Measurements from ENCODE around the gene REXO1.

The REXO1 gene

DNA sequence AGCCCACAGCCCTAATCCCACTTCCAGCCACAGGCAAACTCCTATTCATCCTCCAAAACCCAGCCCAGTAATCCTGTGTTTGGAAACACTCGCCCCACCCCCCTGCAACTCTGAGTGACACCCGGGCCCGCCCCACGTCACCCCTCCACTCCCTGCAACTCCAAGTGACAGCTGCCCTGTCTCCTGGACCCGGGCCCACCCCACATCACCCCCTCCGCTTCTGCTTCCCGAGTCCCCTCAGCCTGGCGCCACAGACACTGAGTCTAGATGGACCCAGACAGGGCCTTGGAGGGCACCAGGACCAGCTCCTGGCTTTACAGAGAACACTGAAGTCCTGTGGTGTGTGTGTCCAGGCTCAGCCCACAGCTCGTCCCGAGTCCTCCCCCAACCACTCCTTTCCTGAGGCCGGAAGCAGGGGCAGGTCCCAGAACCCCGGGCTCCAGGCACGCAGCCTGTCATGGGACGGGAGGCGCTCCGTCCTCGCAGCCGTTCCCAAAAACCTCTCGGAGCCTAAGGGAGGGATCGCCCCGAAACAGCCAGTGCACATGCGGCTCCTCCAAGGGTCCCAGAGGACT, 7.7 kb downstream of the REXO1 start:
- Histone ChIP-seq H3K9ac (ENCODE audit: insufficient read length) (no peak overlapping the region), H3K9me3 (ENCODE audit: low read depth, low read length) (no peaks in the 10 kb centered on the region), H3K4me3 (no peak overlapping the region), H3K27ac (no peak overlapping the region), H3K36me3 (ENCODE audit: insufficient read depth, low read length) (no peaks in the 10 kb centered on the region)
- DNase-seq (ENCODE audit: low read depth, low spot score) = no peak
- no peak for TF ChIP-seq FOXP2 (optimal IDR thresholded peaks at IDR 0.05; ENCODE audit: control extremely low read depth, extremely low read length, insufficient read depth)
- no peak for TF ChIP-seq EZH2 (IDR thresholded peaks at IDR 0.05)
- TF ChIP-seq POLR2AphosphoS5 (IDR thresholded peaks at IDR 0.05; ENCODE audit: borderline replicate concordance, low read depth, low read length) = no peak

DNA sequence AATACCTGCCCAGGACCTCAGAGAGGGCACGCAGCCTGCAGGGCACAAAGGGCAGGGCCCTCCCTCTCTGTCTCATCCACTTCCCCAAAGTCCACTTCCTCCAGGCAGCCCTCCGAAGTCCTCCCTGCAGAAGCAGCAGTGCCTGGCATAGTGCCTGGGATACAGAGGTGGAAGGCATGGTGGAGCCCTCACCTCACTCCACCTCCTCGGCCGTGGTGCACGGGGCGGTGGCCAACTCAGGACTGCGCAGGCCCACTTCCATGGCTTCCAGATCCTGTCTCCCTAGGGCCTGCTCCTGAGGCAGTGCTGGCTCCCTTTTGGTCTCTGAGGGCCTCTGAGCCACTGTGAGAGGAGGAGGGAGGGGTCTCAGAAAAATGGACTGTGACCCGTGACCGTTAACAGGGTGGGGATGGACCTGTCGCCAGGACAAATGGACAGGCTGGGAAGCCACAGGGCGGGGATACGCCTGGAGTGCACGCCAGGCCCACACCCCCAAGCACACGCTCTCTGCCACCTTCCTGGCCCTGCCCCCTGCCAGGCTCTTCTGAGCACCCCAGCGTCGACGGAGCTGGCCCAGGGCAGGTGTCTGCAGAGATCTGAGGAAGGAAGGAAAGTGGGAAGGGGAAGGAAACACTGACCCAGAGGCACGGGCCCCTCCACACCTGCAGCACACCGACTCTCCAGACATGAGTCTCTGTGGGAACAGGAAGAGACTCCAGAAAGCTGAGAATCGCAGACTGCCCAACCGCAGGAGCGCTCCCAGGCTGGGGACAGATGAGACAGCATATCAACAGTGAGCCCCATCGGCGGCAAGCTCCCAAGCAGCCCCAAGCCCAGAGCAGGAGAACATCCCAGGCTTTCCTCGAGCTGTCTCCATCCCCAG, 8.4 kb downstream of the REXO1 start:
- H3K36me3 ChIP-seq (ENCODE audit: insufficient read depth, low read length) = no peaks in the 10 kb centered on the region
- no peak overlapping the region for H3K9ac ChIP-seq (ENCODE audit: insufficient read length)
- no peak for DNase-seq (ENCODE audit: low read depth, low spot score)
- H3K9me3 ChIP-seq (ENCODE audit: low read depth, low read length) = no peaks in the 10 kb centered on the region
- TF ChIP-seq EZH2 (IDR thresholded peaks at IDR 0.05) = no peak
- TF ChIP-seq POLR2AphosphoS5 (IDR thresholded peaks at IDR 0.05; ENCODE audit: borderline replicate concordance, low read depth, low read length) = no peak
- TF ChIP-seq FOXP2 (optimal IDR thresholded peaks at IDR 0.05; ENCODE audit: control extremely low read depth, extremely low read length, insufficient read depth) = no peak
- no peak overlapping the region for H3K4me3 ChIP-seq
- H3K27ac ChIP-seq = no peak overlapping the region

DNA sequence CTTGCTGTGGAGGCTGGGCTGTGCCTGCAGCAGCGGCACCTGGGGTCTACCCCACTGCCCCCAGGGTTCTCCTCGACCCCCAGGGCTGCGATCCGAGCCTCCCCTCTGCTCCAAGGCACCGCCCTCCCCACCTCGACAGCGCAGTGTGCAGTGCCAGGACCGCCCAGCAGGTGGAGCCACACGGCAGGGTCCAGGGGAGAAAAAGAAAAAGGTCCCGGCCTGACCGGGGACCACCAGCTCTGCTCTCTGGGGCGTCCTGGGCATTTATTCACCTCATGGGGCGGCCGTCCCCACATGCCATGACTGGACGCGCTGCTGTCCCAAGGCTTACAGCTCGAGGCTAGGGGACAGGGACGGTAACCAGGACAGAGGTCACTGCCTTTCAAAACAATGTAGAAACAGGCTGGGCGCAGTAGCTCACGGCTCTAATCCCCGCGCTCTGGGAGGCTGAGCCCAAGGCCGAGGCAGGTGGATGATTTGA, 10.6 kb downstream of the REXO1 start:
- Histone ChIP-seq H3K4me3 (no peak overlapping the region), H3K36me3 (ENCODE audit: insufficient read depth, low read length) (no peaks in the 10 kb centered on the region)
- DNase-seq (ENCODE audit: low read depth, low spot score) = no peak

DNA sequence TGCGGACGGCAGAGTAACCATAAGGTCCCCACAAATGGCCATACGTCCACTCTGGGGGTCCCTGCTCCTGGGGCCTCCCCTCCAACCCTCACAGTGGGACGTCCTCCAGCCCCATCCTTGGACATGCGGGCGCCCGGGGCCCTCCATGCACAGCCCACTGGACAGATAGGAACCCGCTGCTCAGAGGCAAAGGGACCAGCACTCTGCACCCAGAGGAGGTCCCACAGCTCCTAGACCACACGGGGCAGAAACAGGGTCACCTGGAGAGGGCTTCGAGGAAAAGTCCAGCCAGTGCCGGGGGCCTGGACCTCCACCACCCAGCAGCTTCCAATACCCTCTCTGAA, 11.1 kb downstream of the REXO1 start:
- TF ChIP-seq EZH2 (IDR thresholded peaks at IDR 0.05) = no peak
- TF ChIP-seq FOXP2 (optimal IDR thresholded peaks at IDR 0.05; ENCODE audit: control extremely low read depth, extremely low read length, insufficient read depth) = no peak
- TF ChIP-seq POLR2AphosphoS5 (IDR thresholded peaks at IDR 0.05; ENCODE audit: borderline replicate concordance, low read depth, low read length) = no peak
- H3K36me3 ChIP-seq (ENCODE audit: insufficient read depth, low read length) = no peaks in the 10 kb centered on the region

More for the DNA sequence above, 10.6 kb downstream of the REXO1 start:
- Histone ChIP-seq H3K27ac (no peak overlapping the region), H3K9me3 (ENCODE audit: low read depth, low read length) (no peaks in the 10 kb centered on the region), H3K9ac (ENCODE audit: insufficient read length) (no peak overlapping the region)
- TF ChIP-seq FOXP2 (optimal IDR thresholded peaks at IDR 0.05; ENCODE audit: control extremely low read depth, extremely low read length, insufficient read depth) (no peak), EZH2 (IDR thresholded peaks at IDR 0.05) (no peak), POLR2AphosphoS5 (IDR thresholded peaks at IDR 0.05; ENCODE audit: borderline replicate concordance, low read depth, low read length) (no peak)

DNA sequence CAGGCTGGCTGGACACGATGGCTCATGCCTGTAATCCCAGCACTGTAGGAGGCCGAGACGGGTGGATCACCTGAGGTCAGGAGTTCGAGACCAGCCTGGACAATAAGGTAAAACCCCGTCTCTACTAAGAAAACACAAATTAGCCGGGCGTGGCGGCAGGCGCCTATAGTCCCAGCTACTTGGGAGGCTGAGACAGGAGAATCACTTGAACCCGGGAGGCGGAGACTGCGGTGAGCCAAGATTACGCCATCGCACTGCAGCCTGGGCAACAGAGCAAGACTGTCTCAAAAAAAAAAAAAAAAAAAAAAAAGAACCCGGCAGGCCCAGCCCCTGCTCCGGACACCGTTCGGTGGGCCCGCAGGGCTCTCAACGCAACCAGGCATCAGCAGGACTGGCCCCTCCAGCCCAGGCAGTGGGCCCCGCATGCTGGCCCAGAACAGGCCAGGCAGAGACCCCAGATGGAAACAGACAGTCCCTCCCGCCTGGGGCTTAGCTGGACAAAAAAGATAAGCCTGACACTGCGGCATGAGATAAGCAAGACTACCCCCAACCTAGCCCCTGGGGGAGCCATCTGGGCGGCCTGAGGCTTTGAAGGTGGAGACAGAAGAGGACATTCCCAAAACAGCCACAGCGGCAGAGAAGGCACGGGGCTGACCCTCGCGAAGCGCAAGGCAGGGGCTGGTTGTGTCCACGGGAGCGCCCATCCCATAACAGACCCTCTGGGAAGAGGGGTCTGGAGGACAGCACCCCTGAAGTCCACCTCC, 11.6 kb downstream of the REXO1 start:
- DNase-seq (ENCODE audit: low read depth, low spot score) = no peak
- H3K9me3 ChIP-seq (ENCODE audit: low read depth, low read length) = no peaks in the 10 kb centered on the region
- TF ChIP-seq POLR2AphosphoS5 (IDR thresholded peaks at IDR 0.05; ENCODE audit: borderline replicate concordance, low read depth, low read length) (no peak), EZH2 (IDR thresholded peaks at IDR 0.05) (no peak), FOXP2 (optimal IDR thresholded peaks at IDR 0.05; ENCODE audit: control extremely low read depth, extremely low read length, insufficient read depth) (no peak)
- H3K9ac ChIP-seq (ENCODE audit: insufficient read length) = no peak overlapping the region
- H3K4me3 ChIP-seq = no peak overlapping the region
- H3K36me3 ChIP-seq (ENCODE audit: insufficient read depth, low read length) = no peaks in the 10 kb centered on the region
- no peak overlapping the region for H3K27ac ChIP-seq

More for the DNA sequence above, 11.1 kb downstream of the REXO1 start:
- Histone ChIP-seq H3K27ac (no peak overlapping the region), H3K9ac (ENCODE audit: insufficient read length) (no peak overlapping the region), H3K4me3 (no peak overlapping the region), H3K9me3 (ENCODE audit: low read depth, low read length) (no peaks in the 10 kb centered on the region)
- no peak for DNase-seq (ENCODE audit: low read depth, low spot score)

DNA sequence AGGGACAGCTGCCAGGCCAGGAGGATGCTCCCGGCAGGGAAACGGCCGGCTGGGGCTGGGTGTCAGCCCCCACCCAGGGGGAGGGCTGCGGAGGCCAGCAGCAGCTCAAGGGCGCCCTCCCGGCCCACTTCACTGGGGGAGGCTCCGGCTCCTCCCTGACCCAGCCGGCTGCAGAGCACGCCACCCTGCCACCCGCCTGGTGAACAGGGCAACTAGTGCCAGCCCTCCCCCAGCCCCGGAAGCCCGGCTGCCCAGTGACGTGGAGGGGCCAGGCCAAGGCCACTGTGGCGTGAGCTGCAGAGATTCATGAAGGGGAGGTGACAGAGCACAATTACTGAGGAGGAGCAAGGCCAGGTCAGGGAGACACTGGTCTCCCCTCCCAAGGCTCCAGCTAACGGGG, 14.7 kb downstream of the REXO1 start:
- no peak for TF ChIP-seq POLR2AphosphoS5 (IDR thresholded peaks at IDR 0.05; ENCODE audit: borderline replicate concordance, low read depth, low read length)
- no peak for TF ChIP-seq FOXP2 (optimal IDR thresholded peaks at IDR 0.05; ENCODE audit: control extremely low read depth, extremely low read length, insufficient read depth)
- no peak for TF ChIP-seq EZH2 (IDR thresholded peaks at IDR 0.05)
- H3K27ac ChIP-seq = no peak overlapping the region
- no peaks in the 10 kb centered on the region for H3K9me3 ChIP-seq (ENCODE audit: low read depth, low read length)
- DNase-seq (ENCODE audit: low read depth, low spot score) = no peak
- H3K36me3 ChIP-seq (ENCODE audit: insufficient read depth, low read length) = peaks cover 3% of the 10 kb centered on the region; the same call in 1 of the 2 replicates
- no peak overlapping the region for H3K9ac ChIP-seq (ENCODE audit: insufficient read length)
- no peak overlapping the region for H3K4me3 ChIP-seq

DNA sequence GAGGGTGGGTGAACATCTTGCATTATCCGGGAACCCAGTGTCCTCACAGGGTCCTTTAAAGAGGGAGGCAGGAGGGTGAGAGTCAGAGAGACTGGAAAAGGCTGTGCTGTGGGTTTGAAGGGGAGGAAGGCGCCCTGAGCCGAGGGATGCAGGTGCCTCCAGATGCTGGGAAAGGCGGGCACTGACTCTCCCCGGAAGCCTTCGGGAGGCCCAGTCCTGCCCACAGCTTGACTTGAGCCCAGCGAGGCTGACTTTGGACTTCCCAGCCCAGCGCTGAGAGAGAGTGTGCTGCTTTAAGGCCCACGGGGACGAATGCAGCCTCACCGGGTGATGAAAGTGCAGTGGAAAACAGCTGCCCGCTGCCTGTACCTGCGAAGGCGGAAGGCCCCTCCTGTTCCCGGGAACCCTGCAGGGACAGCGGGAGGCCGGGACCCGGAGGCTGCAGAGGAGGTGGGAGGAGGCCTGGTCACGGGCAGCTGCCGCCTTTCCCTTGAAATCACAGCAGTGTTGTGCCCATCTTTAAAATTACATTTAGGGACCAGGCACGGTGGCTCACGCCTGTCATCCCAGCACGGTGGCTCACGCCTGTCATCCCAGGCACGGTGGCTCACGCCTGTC, 16.1 kb downstream of the REXO1 start:
- TF ChIP-seq POLR2AphosphoS5 (IDR thresholded peaks at IDR 0.05; ENCODE audit: borderline replicate concordance, low read depth, low read length) = no peak
- no peak for TF ChIP-seq EZH2 (IDR thresholded peaks at IDR 0.05)
- TF ChIP-seq FOXP2 (optimal IDR thresholded peaks at IDR 0.05; ENCODE audit: control extremely low read depth, extremely low read length, insufficient read depth) = no peak
- Histone ChIP-seq H3K9me3 (ENCODE audit: low read depth, low read length) (no peaks in the 10 kb centered on the region), H3K36me3 (ENCODE audit: insufficient read depth, low read length) (peaks cover 3% of the 10 kb centered on the region; the same call in 1 of the 2 replicates), H3K4me3 (no peak overlapping the region), H3K9ac (ENCODE audit: insufficient read length) (no peak overlapping the region), H3K27ac (no peak overlapping the region)
- DNase-seq (ENCODE audit: low read depth, low spot score) = no peak
